Hepatocyte (in vitro differentiated cells): ENCODE results near the gene TMC1.

ENCODE experiments used
- CTCF ChIP-seq: fragments of 200-600 bp; sonication (generic); IDR thresholded peaks from 2 replicates; pipeline ENCODE4 v1.5.1; 2016; ENCODE audit warnings: antibody characterized with exemption, mild to moderate bottlenecking; ENCODE audit not compliant: poor library complexity
- EZH2 ChIP-seq: fragments of 200-600 bp; sonication (generic); IDR thresholded peaks from 2 replicates; pipeline ENCODE4 v1.6.1; 2016; ENCODE audit warnings: antibody characterized with exemption, mild to moderate bottlenecking, borderline replicate concordance

- TF ChIP-seq CTCF (no peak), EZH2 (no peak)
Measured at GRCh38 chr9:72843520-72844439, 322.4 kb downstream of the TMC1 start.
